NCI-H510A (cell line): ENCODE data around the gene TDP1.
"Not testable (repeated sequence)": the region's sequence is repeated elsewhere in the genome, so short reads cannot be mapped to it uniquely, and the experiment has no call there.

Experiments
- DNase-seq: peaks from one replicate; lab custom pipeline; 2025; lab: John Stamatoyannopoulos, UW

Gene TDP1

GRCh38 chr14:89990218-89990617, 34.5 kb downstream of the TDP1 start:
- no peak for DNase-seq

- DNase-seq: no peak
Measured at GRCh38 chr14:89990623-89991275, 35.0 kb downstream of the TDP1 start.

- DNase-seq: no peak
Measured at GRCh38 chr14:89992273-89992672, 36.5 kb downstream of the TDP1 start.

- no peak for DNase-seq
Measured at GRCh38 chr14:89996963-89997362, 41.2 kb downstream of the TDP1 start.

GRCh38 chr14:90000935-90001334, 45.2 kb downstream of the TDP1 start:
- no peak for DNase-seq

GRCh38 chr14:90003526-90004307, 48.0 kb downstream of the TDP1 start:
- DNase-seq: no peak

GRCh38 chr14:90005441-90005840, 49.7 kb downstream of the TDP1 start:
- DNase-seq: no peak

- no peak for DNase-seq
Measured at GRCh38 chr14:90005939-90006530, 50.3 kb downstream of the TDP1 start.

GRCh38 chr14:90017371-90017770, 61.6 kb downstream of the TDP1 start:
- no peak for DNase-seq

GRCh38 chr14:90019824-90020523, 64.2 kb downstream of the TDP1 start:
- no peak for DNase-seq

GRCh38 chr14:90023176-90023896, 67.6 kb downstream of the TDP1 start:
- DNase-seq: no peak

GRCh38 chr14:90024910-90025309, 69.2 kb downstream of the TDP1 start:
- DNase-seq: no peak

GRCh38 chr14:90026608-90027007, 70.9 kb downstream of the TDP1 start:
- DNase-seq: not testable (repeated sequence)

GRCh38 chr14:90027842-90028241, 72.1 kb downstream of the TDP1 start:
- no peak for DNase-seq

GRCh38 chr14:90034156-90034555, 78.4 kb downstream of the TDP1 start:
- DNase-seq: no peak

- DNase-seq: no peak
Measured at GRCh38 chr14:90034835-90035525, 79.3 kb downstream of the TDP1 start.

- no peak for DNase-seq
Measured at GRCh38 chr14:90039253-90040010, 83.7 kb downstream of the TDP1 start.

- DNase-seq: no peak
Measured at GRCh38 chr14:90040411-90040810, 84.7 kb downstream of the TDP1 start.

GRCh38 chr14:90042496-90043252, 86.9 kb downstream of the TDP1 start:
- no peak for DNase-seq

- no peak for DNase-seq
Measured at GRCh38 chr14:90045616-90046015, 89.9 kb downstream of the TDP1 start.
